Globus pallidus (tissue), 1 donor: ENCODE measurements around the gene UBAC2.

ENCODE experiments used
- DNase-seq: peaks from one replicate; pipeline ENCODE4 v3.0.0-alpha.2; 2015; ENCODE audit warnings: low spot score

The UBAC2 gene

DNA sequence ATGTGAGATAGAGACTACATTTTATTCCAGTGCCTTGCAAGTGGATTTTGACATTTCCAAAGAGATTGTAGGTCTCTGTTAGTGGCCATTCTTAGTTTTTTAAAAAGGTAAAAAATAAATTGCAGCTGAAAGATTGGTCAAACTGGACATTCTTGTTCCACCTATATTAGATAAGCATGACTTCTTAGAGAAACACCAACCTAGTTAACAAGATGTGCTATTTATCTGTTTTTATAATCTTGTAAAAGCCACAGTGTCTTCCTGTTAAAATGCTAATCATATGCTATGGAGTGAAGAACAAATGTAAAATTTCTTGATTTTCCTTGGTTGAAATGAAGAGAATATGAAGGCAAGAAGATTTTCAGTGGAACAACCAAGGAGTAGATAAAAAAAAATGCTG, 140.0 kb downstream of the UBAC2 start:
- DNase-seq, result no peak

DNA sequence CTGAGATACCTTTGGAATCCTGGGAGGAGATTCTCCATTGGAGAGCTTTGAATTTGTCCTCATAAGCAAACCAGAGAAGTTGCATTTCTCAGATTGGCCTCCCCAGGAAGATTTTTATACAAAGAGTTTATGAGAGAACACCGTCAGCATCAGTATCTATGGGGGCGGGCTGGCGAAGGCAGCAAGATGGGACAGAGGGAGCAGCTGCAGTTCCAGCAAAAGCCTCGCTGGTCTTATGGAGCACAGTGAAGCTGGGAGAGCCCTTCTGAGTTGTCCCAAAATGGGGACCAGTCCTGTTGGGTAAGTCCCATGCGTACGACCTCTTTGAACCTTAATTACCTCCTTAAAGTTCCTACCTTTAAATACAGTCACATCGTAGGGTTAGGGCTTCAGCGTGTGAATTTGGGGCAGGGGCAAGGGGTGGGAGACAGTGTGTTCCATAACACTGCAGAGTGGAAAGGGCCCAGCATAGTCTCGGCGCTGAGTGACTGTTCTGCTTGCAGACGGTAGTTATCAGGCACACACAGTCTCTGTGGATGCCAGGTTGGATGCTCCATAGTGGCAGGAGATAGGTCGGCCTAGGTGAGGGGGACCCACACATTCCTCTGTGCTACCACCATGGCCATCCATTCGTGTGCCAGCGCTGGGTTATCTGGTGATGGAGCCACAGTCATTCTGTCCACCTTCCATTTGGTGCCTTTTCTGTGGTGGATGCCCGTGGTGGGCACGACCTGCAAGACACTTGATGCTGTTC, 141.5 kb downstream of the UBAC2 start:
- no peak for DNase-seq

- no peak for DNase-seq
These were observed 142.2 kb downstream of the UBAC2 start for GRCh38 chr13:99342723-99343315.

DNA sequence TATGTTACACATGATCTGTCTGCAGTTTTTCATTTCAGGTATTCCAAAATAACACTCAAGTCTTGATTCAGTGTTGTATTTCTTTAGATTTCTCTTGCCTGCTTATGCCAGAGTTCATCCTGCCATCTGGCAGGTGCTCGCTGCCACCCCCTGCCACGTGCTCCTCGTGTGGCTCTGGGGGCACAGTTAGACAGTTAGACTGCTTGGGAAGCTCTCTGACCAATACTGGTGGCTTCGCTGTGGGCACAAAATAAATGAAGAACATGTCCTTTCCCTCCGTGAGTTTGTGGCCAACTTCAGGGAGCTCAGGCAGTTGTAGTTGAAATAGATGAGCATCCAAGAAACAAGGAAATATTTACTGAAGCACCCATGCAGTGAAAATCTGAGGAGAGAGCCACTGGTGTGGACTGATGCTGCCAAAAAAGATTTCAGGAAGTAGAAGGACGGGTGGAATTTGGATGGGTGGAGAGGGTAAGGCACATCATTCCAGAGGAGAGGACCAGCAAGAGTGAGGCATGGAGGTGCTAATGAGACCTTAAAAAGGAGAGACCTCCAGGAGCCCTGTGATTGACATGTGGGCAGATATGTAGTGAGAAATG, 144.1 kb downstream of the UBAC2 start:
- no peak for DNase-seq

GRCh38 chr13:99345345-99345744, 144.7 kb downstream of the UBAC2 start:
- DNase-seq, result no peak

GRCh38 chr13:99346335-99347042, 145.8 kb downstream of the UBAC2 start:
- no peak for DNase-seq

- DNase-seq, result no peak
These were observed 146.8 kb downstream of the UBAC2 start for GRCh38 chr13:99347335-99347878.

GRCh38 chr13:99347911-99348451, 147.3 kb downstream of the UBAC2 start:
- DNase-seq, result no peak

DNA sequence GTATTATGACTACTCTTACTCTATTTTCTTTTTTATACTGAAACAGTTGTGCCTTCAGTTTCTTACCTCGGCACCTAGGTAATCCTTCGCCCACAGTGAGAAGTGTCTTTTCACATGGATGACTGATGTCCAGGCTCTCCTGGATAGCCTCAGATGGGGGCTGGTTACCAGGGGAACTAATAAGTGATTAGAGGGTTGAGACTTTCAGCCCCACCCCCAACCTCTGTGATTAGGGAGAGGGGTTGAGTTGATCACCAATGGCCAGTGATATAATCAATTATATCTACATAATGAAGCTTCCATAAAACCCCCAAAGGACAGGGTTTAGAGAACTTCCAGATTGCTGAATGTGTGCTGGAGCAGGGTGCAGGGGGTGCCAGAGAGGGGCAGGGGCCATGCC, 149.5 kb downstream of the UBAC2 start:
- no peak for DNase-seq

DNA sequence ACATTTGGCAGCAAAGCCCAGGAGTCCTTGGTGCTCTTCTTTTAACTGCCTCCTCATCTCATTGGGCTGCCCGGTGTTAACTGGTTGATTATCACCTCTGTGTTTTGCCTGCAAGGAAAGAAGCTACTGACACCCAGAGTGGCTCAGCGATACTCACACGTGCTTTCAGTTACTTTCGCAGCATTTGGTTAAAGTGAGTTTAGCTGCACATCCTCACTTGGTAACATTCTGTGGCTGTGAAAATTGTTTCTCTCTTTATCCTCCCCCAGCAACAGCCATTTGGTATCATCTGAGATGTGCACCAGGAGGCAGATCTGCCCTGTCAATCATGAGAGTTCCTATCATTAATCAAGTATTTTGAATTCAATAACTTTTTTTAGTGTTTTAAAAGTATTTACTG, 151.1 kb downstream of the UBAC2 start:
- no peak for DNase-seq

- DNase-seq, result no peak
These were observed 151.9 kb downstream of the UBAC2 start for GRCh38 chr13:99352351-99353245.

DNA sequence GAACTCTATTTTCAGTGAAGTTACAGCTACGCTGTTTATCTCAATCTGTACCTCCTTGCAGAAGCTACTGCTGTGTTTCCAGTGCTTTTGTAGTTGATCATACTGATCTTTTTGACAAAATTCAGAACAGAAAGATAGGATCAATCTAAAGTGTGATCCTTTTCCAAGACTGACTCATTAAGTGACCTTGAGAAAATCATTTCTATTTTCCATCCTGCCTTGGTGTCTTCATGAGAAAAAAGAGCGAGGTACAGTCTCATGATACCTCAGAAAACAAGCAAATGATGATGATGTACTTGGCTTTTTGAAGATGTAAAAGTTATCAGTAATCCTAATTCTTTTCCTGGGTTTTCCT, 152.6 kb downstream of the UBAC2 start:
- no peak for DNase-seq

DNA sequence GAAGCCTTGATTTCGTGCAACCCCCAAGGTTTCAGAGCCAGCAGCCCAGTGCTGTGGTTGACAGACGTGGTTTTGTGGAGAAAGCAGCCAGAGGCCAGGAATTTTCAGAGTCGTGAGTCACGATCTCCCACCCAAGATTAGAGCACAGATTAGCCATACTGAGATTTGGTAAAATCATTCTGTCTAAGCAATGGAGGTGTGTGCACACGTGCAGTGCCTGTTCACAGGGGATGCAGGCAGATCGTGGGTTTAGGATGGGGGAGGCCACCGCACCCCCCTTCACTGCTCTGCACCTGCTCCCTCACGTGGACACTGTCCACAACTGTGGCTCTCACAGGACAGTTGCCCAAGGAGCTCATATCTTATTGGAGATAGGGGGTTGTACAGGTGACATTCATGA, 153.2 kb downstream of the UBAC2 start:
- DNase-seq, result no peak

DNA sequence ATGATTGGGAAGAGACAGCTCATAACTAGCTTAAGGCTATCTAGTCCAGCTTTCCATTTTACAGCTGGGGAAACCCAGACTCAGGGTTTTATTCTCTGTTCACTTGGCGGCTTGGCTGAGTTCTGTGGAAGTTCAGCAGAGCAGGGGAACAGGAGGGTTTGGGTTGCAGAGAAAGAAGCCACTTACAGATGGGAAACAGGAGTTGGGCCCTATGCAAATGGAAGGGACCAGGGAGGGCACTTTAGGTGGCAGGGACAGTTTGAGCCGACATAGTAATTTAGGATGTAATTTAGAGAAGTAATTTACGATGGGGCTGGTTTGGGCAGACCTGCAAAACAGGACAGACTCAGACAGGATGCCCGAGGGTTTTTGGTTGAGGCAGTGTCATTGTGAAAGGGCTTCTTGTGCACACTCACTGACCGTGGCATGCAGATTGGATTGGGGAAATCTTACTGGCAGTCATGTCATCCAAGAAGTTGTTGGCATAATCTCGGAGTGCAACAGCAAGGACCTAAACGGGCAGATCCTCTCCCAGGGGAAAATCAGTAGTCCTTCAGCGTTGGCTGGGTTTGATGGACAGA, 153.8 kb downstream of the UBAC2 start:
- DNase-seq, result no peak

GRCh38 chr13:99355267-99356011, 154.8 kb downstream of the UBAC2 start:
- DNase-seq, result no peak

DNA sequence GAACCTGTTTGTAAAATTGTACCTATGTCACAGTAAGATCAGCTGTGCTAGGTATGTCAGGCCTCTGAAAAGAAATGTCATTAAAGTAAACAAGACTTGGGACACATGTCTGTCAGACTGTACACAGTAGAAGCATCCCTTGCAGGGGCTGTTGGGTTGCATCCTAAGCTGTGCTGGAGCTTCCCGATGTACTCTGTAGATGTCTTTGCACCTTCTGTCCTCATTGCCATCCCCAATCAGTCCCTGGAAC, 155.3 kb downstream of the UBAC2 start:
- no peak for DNase-seq

- peak; percentile 48 for DNase-seq
These were observed 155.8 kb downstream of the UBAC2 start for GRCh38 chr13:99356262-99357091.

GRCh38 chr13:99357131-99357596, 156.5 kb downstream of the UBAC2 start:
- no peak for DNase-seq

GRCh38 chr13:99357941-99358340, 157.3 kb downstream of the UBAC2 start:
- DNase-seq, result no peak

GRCh38 chr13:99359528-99359927, 158.9 kb downstream of the UBAC2 start:
- no peak for DNase-seq
